CD4-positive, alpha-beta T cell treated with Interleukin-6 at 100 ng/mL for 8 hours (primary cell): ENCODE measurements around the gene BMAL1.

Experiments
- DNase-seq: peaks from one replicate; pipeline ENCODE4 v3.0.0-alpha.2; 2020; ENCODE audit warnings: mixed read lengths, low spot score

Gene BMAL1

DNA sequence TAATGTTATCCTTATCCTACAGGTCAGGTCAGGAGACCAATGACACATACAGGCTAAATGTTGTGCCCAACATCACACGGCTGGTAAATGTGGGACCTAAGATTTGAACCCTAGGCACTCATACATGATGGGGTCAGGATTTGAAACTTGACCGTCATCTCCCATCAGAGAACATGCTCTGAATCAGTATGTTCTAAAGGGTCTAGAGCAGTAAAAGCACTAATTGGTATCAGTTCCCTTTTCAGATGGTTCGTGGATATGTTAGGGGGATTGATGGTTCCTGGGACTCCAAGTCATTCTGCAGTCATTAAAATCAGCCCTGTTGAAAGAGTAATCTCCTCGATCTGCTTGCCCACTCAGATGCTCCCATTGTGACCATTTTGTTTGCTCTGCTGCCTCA lies 65.5 kb downstream of the BMAL1 start:
- DNase-seq, result no peak

- DNase-seq, result peak; percentile 64
Measured at GRCh38 chr11:13343931-13344717, 66.5 kb downstream of the BMAL1 start.

DNA sequence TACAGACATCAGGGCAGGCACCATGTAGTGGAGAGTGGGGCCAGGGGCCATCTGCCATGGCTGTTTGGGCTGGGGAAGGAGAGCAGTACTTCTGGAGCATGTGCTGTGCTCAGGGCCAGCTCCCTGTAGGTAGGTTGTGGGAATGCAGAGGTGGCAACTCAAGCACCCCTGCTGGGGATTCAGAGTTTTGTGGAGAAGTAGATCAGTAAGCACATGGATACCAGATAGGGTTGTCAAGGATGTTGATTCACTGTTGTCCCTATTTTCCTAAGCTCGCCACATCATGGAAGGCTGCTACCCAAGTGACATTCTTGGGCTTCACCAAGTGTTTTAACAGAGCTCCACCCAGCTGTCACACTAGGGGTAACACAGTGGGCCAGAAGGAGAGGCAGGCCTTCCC lies 67.2 kb downstream of the BMAL1 start:
- DNase-seq, result no peak

DNA sequence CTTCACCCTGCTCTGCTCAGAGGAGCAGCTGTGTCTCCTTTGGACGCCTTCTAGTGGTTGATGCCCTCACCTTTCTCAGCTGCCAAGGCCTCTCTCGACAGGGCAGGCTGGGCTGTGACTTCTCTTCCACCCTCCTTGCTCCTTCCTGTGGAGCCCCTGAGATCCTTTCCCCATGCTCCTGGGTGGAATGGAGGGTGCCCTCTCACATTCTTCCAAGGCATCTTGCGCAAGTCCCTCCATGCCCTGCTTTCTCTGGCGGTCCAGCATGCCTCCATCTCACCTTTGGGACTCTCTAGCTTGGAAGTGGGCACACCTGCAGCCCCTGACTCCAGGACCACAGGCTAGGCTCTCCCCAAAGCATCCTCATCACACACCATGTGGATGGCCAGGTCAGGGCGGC lies 68.9 kb downstream of the BMAL1 start:
- no peak for DNase-seq

DNA sequence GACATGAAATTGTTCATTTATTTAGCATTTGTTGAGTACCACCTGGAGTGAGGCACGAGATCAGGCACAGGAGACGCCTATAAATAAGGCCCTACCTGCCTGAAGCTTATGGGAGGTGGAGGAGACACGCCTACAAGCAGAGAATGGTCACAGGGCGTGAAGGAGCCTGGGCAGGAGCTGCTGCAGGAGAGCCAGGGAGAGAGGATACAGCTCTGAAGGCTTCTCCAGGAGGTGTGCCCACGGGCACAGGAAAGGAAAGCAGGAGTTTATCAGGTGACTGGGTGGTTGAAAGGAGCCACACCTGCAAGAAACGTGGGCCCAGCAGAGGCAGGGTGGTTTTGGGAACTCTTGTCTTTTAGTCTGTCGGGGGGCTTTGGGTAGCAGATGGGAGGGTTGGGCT lies 70.3 kb downstream of the BMAL1 start:
- DNase-seq, result no peak

DNA sequence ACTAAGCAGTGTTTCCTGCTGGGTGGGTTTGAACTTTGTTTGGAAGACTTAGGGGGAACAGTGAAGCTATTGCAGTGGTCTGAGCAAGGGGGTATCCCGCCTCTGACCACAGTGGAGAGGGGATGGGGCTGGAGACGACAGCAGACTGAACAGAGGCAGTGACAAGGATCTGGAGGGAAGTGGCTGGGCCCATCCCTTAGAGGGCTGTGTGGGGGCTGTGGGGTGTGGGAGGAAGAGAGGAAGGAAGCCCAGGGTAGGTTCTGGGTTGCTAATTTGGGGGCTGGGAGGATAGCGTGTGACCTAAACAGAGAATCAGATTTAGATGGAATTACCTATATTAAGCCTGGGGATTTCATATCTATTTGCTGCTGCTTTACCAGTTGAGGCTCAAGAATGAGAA lies 70.7 kb downstream of the BMAL1 start:
- DNase-seq, result no peak

DNA sequence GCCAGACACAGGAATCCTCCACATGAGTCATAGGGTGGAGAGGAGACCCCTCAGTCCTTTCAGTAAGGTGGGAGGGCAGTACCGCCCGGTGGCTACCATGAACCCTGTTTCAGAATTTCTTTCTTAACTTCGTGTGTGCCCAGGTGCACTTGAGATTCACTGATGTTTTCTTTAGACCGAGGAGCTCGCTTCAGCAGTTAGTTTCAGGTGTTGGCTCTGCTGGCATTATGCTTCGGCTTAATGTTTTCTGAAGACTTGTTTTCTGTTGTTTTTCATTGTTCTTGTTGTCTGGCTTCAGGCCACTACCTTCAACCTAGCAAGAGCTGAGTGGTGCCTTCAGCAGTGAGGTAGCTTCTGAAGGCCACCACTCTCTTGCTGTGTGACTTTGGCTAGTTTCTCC lies 71.5 kb downstream of the BMAL1 start:
- DNase-seq, result no peak

GRCh38 chr11:13349581-13349980 lies 72.0 kb downstream of the BMAL1 start:
- DNase-seq, result no peak

- no peak for DNase-seq
Measured at GRCh38 chr11:13352711-13353110, 75.1 kb downstream of the BMAL1 start.

DNA sequence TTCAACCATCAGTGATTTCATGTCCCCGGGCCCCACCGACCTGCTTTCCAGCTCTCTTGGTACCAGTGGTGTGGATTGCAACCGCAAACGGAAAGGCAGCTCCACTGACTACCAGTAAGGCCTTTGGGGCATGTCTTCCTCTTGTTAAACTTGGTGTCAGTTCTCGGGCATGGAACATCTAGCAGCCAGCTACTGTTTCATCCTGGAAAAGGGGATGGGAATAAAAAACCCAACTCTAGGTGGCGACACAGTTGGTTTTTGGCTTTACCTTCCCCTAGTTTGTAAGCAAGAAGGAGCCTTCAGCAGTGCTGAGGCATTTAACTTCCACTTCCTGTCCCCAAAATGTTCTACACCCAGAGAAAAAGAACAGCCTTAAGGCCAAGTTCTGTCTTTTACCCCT lies 76.7 kb downstream of the BMAL1 start:
- DNase-seq, result no peak

DNA sequence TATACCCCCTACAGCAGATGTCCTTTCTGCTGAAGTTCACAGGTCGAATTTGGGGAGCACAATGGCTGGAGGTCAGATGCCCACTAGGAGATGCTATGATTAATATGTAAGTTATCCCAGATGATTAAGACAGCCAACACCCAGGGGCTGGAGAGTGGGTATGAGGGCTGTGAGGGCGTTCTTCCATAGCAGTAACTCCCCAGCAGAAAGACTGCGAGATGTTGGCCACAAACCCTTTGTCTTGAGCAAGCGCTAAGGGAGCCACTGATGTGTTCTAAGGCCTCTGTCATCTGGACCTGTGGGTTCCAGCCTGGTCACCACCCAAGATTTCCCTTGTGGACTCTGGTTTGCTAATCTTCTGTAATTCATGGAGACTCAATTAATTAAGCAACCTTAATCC lies 77.6 kb downstream of the BMAL1 start:
- no peak for DNase-seq

DNA sequence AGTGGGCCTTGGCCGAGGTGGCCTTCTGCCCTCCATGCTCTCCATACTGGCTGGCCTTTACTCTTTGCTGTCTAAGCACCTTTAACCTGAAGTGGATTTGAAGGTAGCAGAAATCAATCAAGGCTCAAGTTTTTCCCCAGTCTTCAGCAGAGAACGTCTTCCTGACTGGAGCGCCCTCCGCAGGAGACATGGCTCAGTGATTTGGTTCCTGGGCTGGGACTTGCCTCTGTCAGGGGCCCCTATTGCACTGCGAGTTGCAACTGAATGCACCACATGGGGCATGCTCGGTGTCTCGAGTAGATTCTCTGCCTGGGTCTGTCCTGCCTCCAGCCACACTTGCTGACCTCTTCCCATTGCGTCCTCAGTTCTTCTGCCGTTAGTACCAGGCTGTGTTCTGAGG lies 79.6 kb downstream of the BMAL1 start:
- no peak for DNase-seq

DNA sequence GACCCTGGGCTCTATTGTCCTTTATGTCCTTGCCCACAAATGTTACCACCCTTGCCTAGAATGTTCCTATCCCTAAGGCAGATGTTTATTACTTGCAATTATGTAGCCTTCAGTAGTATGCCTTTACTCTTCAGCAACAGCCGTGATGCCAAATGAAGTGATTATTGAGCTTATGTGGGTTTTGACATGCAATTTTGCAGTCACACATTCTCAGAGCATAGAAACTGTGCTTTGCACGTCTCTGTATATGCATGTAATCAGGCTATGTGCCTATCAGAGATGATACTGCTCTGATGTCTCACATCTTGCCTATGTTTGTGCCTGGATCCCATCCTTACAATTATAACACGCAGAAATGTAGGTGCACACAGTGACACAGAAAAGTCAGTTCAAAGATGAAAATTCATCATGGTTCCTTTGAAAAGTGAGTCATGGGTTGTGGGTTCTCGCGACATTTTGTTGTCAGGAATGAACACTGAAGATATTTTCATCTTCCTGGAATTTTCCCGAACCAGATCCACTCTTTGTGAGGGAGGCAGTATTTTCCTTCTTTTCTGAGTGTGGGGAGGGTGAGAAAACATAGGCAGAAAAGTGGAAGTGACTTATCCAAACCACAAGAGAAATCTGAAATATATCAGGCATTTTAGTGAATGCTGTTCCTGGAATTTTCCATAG lies 81.1 kb downstream of the BMAL1 start:
- DNase-seq, result no peak

GRCh38 chr11:13362596-13363109 lies 85.1 kb downstream of the BMAL1 start:
- no peak for DNase-seq

- no peak for DNase-seq
Measured at GRCh38 chr11:13364388-13364787, 86.8 kb downstream of the BMAL1 start.

- no peak for DNase-seq
Measured at GRCh38 chr11:13366266-13367026, 88.9 kb downstream of the BMAL1 start.

DNA sequence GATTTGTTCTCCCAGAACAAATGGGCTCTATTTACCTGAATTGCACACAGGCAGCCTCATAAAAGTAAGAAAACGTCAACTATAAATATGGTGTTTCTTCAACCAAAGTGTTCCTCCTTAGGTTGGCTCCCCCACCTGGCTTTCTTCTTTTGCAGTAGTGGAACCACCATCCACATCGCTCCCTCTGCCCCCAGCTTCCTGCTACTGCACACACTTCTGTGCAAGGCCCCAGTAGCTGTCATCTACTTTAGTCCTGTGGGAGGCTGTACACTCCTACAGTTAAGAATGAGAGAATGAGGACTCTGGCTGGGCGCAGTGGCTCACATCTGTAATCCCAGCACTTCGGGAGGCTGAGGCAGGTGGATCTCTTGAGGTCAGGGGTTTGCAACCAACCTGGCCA lies 89.5 kb downstream of the BMAL1 start:
- DNase-seq, result no peak

DNA sequence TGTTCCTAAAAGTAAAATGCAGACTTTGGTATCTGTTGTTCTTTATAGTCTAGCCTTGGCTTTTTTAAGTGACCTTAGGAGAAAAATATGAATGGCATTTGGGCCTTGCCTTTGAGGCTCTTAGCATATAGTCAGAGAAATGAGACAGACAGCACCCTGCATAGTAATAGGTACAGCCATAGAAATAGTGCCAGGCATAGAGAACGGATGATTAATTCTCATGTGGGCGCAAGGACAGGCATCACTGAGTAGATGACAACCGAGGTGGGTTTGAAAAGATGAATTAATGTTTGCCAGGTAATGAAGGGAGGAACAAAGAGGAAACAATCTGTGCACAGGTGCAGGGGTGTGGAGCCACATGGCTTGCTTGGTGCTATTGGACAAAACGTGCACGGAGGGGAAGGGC lies 90.5 kb downstream of the BMAL1 start:
- no peak for DNase-seq

DNA sequence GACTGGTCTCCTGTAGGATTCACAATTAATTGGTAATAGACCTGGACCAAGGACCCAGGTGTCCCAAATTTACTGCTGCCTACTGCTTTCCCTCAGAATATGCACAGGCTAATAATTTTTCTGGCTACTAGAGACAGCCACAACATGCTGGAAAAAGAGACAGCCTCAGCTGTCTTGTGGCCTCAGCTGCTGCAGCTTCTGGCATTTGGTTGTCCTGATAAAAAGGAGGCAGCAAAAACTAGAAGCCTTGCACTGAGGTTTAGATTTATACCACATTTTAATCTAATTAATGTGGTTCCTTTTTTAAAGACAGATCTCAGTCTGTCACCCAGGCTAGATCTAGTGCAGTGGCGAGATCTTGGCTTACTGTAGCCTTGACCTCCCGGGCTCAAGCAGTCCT lies 95.6 kb downstream of the BMAL1 start:
- no peak for DNase-seq

DNA sequence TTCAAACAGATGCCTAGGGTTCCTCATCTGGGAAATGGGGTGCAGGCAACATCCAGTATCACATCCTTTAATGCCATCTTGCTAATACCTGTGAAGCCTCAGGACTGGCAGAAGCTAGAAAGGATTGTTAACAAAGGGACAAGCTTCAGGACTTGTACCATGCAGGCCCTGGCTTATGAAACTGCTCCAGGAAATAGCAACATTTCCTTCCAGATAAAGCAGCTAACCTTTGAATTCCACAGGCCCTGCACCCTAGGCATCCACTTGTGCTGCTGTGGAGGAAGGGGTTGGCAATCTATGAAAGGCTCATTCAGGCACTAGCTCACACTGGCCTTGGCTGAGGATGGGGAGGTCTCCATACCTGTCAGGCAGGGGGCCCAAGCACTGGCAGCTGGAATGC lies 98.2 kb downstream of the BMAL1 start:
- DNase-seq, result no peak

DNA sequence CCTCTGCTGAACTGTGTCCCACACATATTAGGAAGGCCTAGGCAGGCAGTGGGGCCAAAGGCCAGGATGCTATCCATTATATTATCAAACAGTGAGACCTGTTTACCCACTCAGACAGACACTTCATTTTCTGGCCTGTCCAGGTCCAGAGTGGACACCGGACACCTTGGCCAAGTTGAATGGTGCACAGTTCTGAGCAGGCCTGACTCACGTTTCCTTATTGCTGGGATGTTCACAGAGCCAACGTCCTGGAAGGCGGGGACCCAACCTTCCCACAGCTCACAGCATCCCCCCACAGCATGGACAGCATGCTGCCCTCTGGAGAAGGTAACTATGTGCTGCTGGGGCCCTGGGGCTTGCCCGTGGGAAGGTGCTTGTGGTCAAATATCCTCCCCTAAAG lies 98.8 kb downstream of the BMAL1 start:
- DNase-seq, result no peak

DNA sequence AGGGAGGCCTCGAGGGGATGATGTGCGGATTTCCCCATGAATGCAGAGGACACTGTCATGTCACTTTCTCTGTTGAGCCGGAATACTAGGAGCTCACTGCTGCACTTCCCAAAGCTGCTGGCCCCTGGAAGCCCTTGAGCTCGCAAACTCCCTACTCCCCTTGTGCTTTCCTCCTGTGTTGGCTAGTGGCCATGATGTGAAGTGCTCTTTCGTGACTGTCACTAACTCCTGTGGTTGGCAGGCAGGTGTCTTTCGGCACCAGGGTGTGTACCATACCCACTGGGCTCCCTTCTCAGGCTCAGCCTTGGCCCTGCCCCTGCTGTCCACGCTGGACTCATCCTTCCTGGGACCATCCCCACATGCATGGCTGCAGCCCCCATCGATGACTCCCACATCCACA lies 99.2 kb downstream of the BMAL1 start:
- DNase-seq, result no peak

DNA sequence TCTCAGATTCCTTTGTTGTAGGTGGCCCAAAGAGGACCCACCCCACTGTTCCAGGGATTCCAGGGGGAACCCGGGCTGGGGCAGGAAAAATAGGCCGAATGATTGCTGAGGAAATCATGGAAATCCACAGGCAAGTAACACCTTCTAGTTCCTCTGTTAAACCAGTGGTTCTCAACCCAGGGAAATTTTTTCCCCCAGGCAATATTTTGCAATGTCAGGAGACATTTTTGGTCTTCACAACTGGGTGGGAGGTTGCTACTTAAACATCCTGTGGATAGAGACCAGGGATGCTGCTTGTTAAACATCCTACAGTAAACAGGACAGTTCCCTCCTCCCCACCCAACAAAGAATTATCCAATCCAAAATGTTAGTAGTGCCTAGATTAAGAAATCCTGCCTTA lies 100.7 kb downstream of the BMAL1 start:
- DNase-seq, result no peak
